Stimulated activated CD8-positive, alpha-beta memory T cell treated with anti-CD3 and anti-CD28 coated beads, Interleukin-4, amount 100 ng/mL, for 1 hour (primary cell): ENCODE results near the gene TH.

Experiments used
- DNase-seq, 2 donors: peaks; one replicate each; pipeline ENCODE4 v3.0.0-alpha.2; 2020; ENCODE audit warnings: low read depth in 2 of 2, low spot score in 1 of 2

The TH gene

DNA sequence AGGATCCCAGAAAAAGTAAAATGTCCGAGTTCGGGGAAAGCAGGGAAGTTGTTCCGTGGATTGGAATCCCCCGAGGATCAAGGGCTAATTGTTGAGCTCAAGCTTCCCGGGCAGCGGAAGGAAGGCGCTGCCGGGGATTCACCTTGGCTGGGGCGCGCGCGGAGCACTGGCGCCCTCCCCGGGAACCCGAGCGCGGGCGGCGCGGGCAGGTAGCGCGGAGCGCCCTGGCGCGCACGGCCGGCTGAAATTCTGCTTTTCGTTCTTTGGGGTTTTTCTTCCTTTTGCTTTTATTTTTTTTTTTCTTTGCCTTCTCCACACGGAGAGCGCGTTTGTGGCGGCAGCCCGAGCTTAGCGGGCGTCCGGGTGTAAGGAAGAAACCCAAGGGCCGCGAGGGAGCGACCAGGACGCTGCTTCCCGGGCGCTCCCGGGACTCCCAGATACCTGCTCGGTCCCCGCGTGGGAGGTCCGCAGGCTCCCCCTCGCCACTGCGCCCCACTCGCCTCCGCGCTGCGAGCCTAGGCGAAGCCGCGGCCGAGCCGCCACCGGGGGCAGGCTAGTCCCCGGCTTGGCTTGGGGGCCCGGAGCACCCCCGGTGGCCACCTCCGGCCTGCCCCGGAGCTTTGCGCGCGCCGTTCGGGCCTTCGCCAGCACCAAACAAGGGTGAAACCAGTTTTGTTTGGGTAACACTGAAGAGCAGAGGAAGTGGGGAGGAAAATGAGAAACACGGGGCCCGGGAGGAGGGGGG lies 27.6 kb downstream of the TH start:
- DNase-seq, result no peak

DNA sequence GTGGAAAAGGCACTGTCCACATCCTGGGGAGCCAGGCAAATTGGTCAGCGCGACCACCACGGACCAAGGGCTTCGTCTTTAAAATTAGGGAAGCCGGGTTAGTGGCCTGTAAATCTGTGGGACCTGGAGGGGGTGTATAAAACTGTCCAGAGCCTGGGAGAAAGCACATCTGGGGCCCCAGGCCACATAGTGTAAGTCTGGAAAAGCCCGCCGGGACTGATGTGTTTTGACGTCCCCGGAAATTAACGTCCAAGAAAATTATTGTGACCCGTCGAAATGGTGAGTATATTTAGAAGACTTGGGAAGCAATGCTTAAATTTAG lies 28.2 kb downstream of the TH start:
- no peak for DNase-seq

DNA sequence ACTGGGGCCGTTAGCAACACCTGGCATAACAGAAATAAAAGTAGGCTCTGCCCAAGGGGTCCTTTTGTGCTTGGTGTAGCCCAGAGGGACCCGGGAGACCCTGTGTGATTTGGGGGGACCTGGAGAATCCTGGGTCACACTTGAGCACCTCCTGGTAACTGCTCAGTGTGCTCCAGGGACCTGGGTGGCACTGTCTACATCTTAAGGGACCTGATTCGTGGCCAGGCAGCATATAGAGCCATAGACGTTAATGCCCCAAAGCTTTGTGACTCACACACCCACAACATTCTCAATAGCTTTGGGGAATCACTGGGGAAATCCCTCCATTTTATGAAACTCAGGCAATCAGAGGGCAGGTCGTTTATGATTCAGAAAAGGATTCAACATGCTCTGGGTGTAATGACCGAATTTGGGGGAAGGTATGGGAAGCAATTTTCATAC lies 28.8 kb downstream of the TH start:
- no peak for DNase-seq

DNA sequence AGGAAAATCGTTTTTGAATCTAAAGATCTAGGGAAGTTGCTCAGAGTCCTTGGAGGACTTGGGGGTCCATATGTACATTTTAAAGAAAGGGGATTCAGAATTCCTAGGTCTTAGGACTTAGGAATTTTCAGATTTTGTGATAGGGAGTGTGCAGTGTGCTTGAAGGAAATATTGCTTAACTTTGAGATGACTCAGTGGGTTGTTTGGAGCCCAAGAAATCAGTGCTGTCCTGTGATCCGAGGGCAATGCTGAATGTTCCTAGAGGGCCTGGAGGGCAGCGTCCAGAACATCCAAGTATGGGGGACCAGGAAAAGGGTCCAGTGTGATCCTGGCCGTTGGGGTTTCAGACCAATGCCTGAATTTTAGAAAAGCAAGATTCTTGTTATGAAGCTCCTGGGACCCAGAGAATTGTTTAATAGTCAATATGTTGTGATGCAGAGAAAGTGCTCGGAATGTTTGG lies 29.3 kb downstream of the TH start:
- no peak for DNase-seq

DNA sequence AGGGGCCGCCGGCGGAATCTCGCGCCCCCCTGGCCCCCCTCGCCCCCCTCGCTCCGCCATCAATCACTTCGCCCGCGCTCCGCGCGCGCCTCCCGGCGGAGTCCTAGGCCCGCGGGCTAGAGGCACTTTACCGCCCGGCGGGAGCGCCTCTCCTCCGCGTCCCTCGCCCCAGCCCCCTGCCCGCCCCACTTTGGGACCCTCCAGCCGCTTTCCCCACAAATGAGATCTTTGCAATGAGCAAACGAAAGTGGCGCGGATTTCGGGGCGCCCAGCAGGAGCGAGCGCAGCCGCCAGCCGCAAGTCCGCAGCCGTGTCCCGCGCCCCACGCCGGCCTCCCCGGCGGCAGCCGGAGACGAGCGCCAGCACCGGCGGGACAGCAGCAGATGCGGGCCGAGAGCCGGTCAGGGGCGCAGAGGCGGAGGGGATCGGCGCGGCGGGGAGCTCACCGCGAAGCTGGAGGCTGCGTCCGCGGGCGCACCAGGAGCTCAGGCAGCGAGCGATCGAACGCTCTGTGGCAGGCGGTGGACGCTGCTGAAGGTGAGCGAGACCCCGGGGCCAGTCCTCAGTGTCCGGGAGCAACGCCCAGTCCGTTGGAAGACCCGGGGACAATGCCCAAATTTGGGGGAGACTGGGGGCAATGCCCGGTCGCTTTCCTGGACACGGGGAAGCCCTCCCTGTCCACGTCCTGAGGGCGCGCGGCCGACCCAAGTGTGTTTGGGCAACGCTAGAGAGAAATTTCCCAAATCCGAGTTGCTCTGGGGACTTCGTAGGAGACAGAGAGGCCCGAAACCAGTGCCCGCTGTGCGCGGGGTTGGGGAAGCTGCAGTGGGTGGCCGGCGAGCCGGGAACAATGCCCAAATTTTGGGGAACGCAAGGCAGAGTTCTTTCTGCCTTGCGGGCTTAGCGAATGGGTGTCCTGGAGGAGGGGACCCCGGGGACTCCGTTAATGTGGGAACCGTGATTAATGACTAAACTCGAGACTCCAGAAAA lies 30.9 kb downstream of the TH start:
- no peak for DNase-seq

DNA sequence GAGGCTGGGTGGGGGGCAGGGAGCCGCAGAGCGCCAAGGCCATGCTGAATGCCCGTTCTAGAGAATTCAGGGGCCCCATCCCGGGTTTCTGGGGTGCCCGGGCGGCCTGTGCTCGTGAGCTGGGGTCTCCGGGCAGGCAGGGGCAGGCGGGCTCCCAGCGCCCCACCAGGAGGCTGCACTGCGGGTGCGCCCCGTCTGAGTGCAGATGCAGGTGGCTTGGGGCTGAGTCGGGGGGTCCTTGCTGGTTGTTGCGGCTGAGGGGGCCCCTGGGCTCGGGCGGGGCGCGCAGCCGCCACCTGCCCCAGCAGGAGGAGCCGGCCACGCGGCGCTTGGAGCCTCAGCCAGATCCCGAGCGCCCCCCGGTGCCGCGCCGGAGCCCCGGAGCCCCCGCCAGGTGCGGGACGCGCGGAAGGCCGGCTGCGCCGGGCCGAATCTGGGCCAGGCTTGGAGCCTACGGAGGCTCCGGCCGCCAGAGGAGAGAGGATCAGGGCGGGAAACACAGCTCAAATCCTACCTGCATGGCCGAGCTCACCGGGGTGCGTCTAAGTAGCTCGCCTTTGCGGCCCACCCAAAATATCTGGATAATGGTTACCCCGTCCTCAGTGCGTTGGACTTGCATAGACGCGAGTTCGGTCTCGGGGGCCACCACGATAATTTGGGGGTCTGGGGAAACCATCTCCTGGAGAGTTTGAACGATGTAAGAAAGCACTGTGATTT lies 31.8 kb downstream of the TH start:
- no peak for DNase-seq

DNA sequence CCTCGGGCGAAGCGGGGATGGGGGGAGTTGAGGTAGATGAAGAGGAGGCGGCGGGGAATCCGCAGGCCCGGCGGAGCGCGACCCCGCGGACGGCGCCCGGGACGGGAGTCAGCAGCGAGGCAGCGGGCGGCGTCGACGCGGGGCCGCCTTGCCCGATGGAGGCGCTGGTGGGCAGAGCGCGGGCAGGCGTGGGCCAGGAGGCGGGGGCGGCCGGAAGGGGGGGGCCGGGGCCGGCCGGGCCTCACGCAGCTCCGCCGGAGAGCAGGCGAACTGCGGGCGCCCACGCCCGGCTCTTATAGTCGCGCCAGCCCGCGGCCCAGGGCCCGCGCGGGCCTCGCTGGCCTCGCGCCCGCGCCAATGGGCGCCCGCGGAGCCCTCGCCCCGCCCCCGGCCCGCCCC lies 32.5 kb downstream of the TH start, which contains the start of gene IGF2:
Gene IGF2, minus strand, starts transcription at position 267 of the 399 bp plus-strand sequence. CDS start 3,866 bp downstream, outside the sequence.
- no peak for DNase-seq

DNA sequence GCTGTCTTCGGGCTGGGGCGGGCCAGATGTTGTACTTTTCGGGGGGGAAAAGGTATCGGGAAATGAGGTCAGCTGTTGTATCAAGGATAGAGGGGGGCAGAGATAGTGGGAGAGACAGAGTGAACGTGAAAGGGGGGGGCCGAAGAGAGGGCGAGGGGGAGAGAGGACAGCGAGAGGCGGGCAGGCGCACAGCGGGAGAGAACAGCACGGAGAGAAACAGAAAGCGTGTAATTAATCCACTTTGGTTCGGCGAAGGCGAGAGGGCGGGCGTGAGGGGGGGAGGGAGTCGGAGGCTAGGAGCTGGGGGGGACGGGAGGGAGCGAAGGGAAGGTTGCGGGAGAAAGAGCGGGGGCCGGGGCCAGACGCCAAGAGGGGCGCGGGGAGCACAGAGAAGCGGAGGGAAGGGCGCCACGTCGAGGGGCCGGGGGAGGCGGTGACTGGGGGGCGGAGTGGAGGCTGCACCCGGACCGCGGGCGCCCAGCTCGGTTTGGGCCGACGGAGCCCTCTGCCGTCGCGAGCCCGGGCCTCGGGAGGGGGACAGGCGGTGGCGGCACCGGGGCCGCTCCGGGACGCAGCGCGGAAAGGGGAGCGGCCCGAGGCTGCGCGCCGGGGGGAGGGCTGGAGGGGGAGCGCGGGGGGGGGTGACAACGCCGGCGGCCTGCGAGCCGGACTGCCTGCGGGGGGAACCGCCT lies 33.0 kb downstream of the TH start:
- DNase-seq, result no peak

DNA sequence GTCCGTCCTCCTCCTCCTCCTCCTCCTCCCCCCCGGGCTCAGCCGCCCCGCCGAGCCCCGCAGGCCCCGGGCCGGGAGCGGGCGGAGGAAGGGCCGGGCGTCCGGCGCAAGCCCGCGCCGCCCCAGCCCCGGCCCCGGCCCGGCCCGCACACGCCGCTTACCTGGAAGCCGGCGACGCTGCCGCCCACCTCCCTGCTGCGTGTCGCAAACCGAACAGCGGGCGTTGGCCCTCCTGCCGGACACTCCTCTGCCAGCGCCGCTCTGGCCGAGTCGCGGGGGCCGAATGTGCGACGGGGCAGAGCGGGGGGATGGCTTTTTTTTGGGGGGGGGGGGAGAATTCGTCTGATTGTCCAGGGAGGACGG lies 33.6 kb downstream of the TH start:
- no peak for DNase-seq

DNA sequence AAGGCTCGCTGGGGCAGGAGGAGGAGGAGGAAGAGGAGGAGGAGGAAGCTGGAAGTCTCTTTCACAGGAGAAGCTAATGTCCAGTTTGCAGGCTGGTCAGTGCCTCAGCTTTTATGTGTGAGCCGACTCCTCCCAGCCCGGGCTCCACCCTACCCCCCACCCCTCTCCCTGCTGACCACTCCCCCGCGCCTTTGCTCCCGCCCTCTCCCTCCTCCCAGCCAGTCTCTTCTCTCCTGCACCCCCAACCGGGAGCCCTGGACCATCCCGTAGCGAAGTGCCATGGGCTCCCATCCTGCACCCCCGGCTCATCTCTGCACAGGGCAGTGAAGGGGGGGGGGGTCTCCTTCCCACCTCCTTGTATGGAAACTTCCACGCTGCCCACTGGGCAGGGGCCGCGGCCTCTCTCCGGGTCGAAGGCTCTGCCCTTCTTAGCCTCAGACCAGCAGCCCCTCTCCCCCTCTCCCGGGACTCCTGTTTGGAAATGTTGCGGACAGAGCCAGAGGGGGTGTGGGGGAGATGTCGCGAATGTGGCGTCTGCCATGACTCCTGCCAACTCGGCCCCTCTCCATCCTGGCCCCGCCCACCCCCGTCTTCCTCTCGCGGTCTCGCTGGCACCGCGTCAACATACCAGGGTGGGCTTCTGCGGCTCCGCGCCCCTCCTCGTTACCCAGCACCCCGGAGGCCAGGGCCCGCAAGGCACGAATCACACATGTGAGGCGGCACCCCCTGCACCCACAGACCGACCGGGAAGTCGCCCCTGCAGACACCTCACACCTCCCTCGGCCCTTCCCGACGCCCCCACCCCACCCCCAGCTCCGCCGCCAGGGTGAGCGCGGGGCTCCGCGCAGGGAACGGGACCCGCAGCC lies 34.2 kb downstream of the TH start:
- DNase-seq, result no peak

DNA sequence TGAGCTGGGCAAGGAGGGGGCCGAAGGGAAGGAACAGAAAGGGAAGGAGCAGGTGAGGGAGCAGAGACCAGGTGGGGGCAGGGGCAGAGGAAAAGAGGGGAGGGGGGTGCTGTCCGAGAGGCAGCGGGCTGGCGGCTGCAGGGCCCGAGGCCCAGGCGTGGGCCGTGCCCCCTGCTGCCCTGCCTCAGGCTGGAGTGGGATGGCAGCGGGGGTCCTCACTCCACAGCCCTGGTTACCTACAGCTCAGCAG lies 34.7 kb downstream of the TH start:
- DNase-seq, result no peak

DNA sequence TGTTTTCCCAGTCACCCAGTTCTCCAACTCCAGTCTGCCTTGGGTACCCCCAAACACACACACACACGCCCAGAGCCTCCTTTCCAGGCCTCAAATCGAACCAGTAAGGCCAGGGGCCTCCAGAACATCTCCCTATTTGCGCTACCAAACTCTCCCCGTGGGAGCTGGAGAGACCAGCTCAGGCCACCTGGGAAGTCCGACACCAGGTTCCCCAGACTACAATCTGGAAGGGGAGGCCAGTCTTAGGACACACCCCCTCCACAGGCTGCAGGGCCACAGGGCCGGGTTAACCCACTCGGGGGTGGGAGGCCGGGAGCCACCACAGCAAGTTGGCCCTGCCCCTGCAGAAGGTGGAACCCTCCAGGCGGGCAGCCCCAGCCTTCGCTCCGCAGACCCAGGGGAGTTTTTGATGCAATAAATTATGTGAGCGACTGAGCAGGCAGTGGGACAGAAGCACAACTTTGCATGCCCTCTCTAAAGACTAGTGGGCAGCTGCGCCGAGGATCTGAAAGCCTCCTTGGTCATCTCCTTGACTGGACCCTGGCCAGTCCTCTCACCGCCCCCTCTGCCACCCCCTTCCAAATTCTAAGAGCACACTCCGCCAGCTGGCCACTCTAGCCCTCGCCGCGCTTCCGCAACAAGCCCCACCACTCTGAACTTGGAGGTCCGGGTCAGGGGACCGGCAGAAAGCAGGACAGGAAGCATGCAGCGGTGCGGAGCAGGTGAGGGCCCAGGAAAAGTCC lies 35.2 kb downstream of the TH start:
- no peak for DNase-seq

DNA sequence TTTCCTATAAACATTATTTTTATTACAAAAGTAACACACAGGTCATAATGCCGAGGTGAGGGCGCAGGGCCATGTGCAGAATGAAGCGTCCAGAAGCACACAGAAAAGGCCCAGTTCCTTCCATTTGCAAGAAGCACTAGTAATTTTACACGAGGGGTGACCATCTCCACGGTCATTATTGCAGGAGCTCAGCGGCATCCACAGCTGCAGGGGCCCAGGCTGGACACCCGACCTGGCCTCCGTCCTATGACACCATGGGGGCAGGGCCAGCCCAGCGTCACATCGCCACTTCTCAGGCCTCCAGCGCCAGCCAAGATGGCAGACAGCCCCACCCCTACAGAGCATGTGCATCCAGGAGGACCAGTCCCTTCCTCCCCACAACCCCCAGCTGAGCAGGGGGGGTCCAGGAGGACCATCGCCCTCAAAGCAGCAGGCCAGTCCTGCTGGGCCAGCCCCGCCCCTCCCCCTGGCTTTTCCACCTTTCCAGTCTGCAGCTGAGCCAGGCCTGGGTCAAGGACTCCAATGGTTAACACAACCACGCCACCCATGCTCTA lies 35.9 kb downstream of the TH start:
- no peak for DNase-seq

DNA sequence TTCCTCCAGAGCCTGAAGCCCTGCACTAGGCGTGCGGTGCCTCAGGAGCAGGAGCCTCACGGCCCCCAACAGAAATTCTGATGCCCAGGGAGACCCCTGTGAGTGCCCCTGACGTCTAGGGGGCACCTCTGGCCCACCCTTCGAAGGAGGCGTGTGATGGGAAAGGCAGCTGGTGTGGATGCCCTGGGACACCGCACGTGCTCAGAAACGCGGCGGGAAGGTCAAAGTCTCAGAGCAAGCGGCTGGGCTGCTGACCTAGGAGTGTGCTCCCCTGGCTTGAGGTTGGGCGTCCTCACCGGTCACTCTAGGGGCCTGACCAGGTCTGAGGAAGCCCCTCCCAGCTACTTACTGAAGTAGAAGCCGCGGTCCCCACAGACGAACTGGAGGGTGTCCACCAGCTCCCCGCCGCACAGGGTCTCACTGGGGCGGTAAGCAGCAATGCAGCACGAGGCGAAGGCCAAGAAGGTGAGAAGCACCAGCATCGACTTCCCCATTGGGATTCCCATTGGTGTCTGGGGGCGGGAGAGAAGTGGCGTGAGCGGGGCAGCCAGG lies 36.5 kb downstream of the TH start:
- DNase-seq, result no peak

DNA sequence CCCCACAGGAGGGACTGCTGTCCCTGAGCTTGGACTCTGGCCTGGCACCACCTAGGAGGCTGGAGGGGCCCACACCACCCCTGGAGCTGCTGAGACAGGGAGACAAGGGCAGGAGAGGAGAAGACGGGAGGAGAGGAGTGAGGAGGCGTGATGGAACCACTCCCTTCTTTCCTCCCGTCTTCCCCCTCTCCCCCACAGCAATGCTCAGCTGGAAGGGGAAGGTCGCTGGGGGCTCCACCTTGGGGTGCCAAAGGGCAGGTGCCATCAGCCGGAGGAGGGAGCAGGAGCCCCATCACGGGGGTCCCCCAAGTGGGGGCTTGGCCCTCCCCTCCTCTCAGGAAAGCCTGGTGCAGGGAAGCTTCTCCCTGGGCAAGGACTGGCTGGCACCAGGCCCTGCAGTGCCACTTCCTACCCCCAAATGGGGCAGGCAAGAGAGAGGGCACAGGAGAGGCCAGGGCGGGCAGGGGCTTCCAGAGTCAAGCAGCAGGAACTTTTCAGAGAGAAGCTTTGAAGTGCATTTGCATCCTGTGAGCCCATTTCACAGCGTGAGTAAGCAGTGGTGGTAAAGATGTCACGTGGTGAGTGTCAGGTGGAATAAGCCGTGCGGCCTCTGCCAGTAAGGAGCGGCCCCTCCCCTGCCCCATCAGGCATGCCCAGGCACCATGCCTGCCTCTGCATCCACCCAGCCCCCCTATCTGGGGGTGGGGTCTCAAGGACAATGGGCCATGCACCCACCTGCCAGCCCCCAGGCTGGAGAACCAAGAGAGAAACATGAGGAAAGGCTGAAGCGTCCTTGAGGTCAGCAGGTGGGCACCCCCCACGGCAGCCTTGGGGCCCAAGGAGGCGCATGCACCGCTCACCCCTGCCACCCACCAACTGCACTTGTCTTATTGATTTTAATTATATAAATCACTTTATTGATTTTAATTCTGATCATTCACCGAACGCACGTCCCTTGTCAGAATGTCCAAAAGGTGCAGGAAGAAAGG lies 37.3 kb downstream of the TH start:
- no peak for DNase-seq

DNA sequence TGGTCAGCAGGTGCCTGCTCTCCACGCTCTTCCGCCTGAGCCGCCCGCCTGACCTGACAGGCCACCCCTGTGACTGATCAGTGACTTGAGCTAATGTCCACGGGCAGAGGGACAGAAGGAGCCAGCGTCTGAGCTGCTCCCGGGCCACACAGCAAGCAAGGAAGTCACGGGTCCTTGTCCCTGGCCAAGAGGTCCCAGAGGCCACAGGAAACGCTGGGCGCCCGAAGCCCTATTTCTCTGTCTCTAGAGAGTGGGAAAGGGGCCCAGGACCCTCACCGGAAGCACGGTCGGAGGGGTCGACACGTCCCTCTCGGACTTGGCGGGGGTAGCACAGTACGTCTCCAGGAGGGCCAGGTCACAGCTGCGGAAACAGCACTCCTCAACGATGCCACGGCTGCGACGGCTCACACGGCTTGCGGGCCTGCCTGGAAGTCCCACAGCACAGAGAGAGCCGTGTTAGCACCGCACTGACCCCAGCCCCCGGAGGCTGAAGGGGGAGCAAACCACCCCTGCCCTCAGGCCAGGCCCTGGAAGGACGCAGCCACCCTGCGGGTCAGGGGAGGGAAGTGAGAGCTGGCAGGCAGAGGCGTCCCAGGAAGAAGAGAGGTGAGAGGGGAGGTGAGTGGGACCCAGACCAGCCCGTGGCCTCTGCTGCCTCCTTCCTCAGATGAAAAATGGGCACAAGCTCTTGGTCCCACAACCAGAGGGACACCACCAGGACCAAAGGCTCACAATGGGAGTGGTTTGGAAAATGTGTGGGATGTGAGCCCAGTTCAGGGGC lies 38.2 kb downstream of the TH start:
- DNase-seq, result no peak

DNA sequence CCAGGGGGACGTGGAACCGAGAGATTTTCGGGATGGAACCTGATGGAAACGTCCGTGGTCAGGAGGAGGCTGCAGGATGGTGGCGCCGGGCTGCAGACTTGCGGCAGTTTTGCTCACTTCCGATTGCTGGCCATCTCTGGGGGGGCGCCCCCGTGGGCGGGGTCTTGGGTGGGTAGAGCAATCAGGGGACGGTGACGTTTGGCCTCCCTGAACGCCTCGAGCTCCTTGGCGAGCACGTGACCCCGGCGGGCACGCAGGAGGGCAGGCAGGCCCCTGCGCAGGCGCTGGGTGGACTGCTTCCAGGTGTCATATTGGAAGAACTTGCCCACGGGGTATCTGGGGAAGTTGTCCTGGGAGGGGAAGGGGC lies 38.8 kb downstream of the TH start:
- no peak for DNase-seq
